Measurements from ENCODE around the gene GLT1D1.

DNA sequence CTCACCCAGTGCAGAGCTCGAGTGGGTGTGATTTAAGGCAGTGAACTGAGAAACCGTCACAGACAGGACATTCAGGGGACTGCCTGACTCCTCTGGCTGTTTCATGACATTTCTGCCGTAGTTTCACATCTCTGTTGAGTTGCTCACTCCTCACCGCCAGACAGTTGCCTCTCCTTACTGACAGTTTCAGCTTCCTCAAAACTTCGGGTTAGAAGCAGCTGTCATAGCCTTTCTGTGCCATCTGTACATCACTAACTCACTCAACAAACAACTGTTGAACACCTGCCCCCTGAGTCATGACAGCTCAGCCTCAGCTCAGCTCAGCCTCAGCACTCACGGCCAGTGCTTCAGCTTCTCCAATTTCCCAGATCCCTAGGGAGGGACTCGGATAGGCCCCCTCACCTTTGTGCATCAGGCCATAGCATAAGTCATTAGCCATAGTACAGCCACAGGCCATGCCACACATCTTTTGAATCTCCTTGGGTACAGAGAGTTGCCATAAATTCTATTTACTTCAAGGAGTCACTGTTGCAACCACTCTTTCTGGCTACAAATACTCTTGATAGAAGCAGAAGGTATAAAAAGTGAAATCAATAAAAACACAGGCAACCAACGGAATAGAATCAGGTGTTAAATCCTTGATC, 23.3 kb upstream of the GLT1D1 start:
- no peak for TF ChIP-seq TAF1 (IDR thresholded peaks at IDR 0.05; ENCODE audit: borderline replicate concordance, insufficient read depth, low read length)
- TF ChIP-seq, protein P1, sequence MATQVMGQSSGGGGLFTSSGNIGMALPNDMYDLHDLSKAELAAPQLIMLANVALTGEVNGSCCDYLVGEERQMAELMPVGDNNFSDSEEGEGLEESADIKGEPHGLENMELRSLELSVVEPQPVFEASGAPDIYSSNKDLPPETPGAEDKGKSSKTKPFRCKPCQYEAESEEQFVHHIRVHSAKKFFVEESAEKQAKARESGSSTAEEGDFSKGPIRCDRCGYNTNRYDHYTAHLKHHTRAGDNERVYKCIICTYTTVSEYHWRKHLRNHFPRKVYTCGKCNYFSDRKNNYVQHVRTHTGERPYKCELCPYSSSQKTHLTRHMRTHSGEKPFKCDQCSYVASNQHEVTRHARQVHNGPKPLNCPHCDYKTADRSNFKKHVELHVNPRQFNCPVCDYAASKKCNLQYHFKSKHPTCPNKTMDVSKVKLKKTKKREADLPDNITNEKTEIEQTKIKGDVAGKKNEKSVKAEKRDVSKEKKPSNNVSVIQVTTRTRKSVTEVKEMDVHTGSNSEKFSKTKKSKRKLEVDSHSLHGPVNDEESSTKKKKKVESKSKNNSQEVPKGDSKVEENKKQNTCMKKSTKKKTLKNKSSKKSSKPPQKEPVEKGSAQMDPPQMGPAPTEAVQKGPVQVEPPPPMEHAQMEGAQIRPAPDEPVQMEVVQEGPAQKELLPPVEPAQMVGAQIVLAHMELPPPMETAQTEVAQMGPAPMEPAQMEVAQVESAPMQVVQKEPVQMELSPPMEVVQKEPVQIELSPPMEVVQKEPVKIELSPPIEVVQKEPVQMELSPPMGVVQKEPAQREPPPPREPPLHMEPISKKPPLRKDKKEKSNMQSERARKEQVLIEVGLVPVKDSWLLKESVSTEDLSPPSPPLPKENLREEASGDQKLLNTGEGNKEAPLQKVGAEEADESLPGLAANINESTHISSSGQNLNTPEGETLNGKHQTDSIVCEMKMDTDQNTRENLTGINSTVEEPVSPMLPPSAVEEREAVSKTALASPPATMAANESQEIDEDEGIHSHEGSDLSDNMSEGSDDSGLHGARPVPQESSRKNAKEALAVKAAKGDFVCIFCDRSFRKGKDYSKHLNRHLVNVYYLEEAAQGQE (IDR thresholded peaks at IDR 0.05; ENCODE audit: insufficient read depth in 1 of 2, low read depth in 2 of 2, low read length in 2 of 2): no peak
- no peak for TF ChIP-seq FOXP2 (optimal IDR thresholded peaks at IDR 0.05; ENCODE audit: borderline replicate concordance, extremely low read depth, extremely low read length, insufficient read depth)

Data from PFSK-1 (cell line).